CD14-positive monocyte (primary cell): ENCODE results near the gene MACROD2. TPM values are rescaled to one million over a fixed set of nuclear protein-coding genes. Genes with fewer than 3 reads are reported as not detected.

Experiments used
- DNase-seq, 3 donors: peaks; one replicate each; pipeline ENCODE4 v3.0.0-alpha.2; 2011 to 2022
- H2AFZ ChIP-seq: 2 replicates; pipeline ENCODE4 v1.6.0; 2012; ENCODE audit warnings: mild to moderate bottlenecking, low read depth, low read length, inconsistent platforms; ENCODE audit not compliant: insufficient read depth, poor library complexity, severe bottlenecking
- H3K27ac ChIP-seq, 2 donors: 1 replicate in 1 of 2; 2 replicates in 1 of 2; pipeline ENCODE4 v1.5.1; 2012 to 2013; ENCODE audit warnings: low read length in 2 of 2, control low read depth in 1 of 2, inconsistent platforms in 1 of 2, low read depth in 1 of 2, mild to moderate bottlenecking in 1 of 2
- H3K27me3 ChIP-seq, 2 donors: one replicate each; pipeline versions ENCODE4 v1.6.0 to v1.6.1; 2011 to 2013; ENCODE audit warnings: low read length in 2 of 2; ENCODE audit not compliant: control insufficient read depth in 2 of 2, insufficient read depth in 2 of 2
- H3K36me3 ChIP-seq, 2 donors: replicated peaks in 1 of 2; 1 replicate in 1 of 2; 2 replicates in 1 of 2; pipeline versions ENCODE4 v1.5.1 to v1.6.1; 2012 to 2013; ENCODE audit warnings: low read length in 2 of 2, control low read depth in 1 of 2, inconsistent platforms in 1 of 2, mild to moderate bottlenecking in 1 of 2; ENCODE audit not compliant: insufficient read depth in 2 of 2, control insufficient read depth in 1 of 2
- H3K4me1 ChIP-seq, 2 donors: 1 replicate in 1 of 2; 2 replicates in 1 of 2; pipeline versions ENCODE4 v1.5.1 to v1.6.1; 2012 to 2013; ENCODE audit warnings: low read length in 2 of 2, control low read depth in 1 of 2, inconsistent platforms in 1 of 2, mild to moderate bottlenecking in 1 of 2, moderate library complexity in 1 of 2; ENCODE audit not compliant: insufficient read depth in 2 of 2, control insufficient read depth in 1 of 2
- H3K4me2 ChIP-seq: replicated peaks from 2 replicates; pipeline ENCODE3; 2012; ENCODE audit warnings: low read length, moderate library complexity, mild to moderate bottlenecking; ENCODE audit not compliant: poor library complexity, severe bottlenecking; ENCODE audit errors: extremely low read depth
- H3K4me3 ChIP-seq, 3 experiments: fragments of 200-600 bp in 1 of 3; sonication (generic) in 1 of 3; replicated peaks in 1 of 3; 1 replicate in 2 of 3; 2 replicates in 1 of 3; pipeline ENCODE4 v1.5.1; 2011 to 2013; ENCODE audit warnings: low read length in 3 of 3, mild to moderate bottlenecking in 3 of 3, control low read depth in 2 of 3, low read depth in 2 of 3, inconsistent platforms in 1 of 3, moderate library complexity in 1 of 3
- H3K79me2 ChIP-seq: 2 replicates; pipeline ENCODE4 v1.6.0; 2012; ENCODE audit warnings: mild to moderate bottlenecking, control low read depth, inconsistent platforms, low read length, moderate library complexity; ENCODE audit not compliant: insufficient read depth
- H3K9ac ChIP-seq: 2 replicates; pipeline ENCODE4 v1.6.0; 2017; ENCODE audit warnings: low read length, mild to moderate bottlenecking; ENCODE audit not compliant: insufficient read depth, poor library complexity, severe bottlenecking
- H3K9me3 ChIP-seq, 2 donors: replicated peaks in 1 of 2; 1 replicate in 1 of 2; 2 replicates in 1 of 2; pipeline versions ENCODE4 v1.5.1 to v1.6.1; 2012 to 2013; ENCODE audit warnings: low read length in 2 of 2, control low read depth in 1 of 2; ENCODE audit not compliant: control insufficient read depth in 1 of 2, insufficient read depth in 1 of 2
- H4K20me1 ChIP-seq: 2 replicates; pipeline ENCODE4 v1.6.0; 2012; ENCODE audit warnings: mild to moderate bottlenecking, low read length, control low read depth, moderate library complexity; ENCODE audit not compliant: insufficient read depth
- H3K27ac Mint-ChIP-seq, 7 donors: one replicate each; pipeline ENCODE4 v1.8.0; 2020; ENCODE audit warnings: mild to moderate bottlenecking in 7 of 7, mixed read lengths in 7 of 7, moderate library complexity in 6 of 7, inconsistent platforms in 2 of 7
- H3K27me3 Mint-ChIP-seq, 3 donors: one replicate each; pipeline ENCODE4 v1.8.0; 2021 to 2022; ENCODE audit warnings: low read depth in 3 of 3, mild to moderate bottlenecking in 3 of 3, mixed read lengths in 3 of 3, moderate library complexity in 3 of 3, inconsistent platforms in 1 of 3
- H3K36me3 Mint-ChIP-seq, 2 donors: one replicate each; pipeline ENCODE4 v1.8.0; 2020; ENCODE audit warnings: mixed read lengths in 2 of 2, inconsistent platforms in 1 of 2, mild to moderate bottlenecking in 1 of 2
- H3K4me1 Mint-ChIP-seq: one replicate; pipeline ENCODE4 v1.8.0; 2020; ENCODE audit warnings: mild to moderate bottlenecking, mixed read lengths
- H3K4me3 Mint-ChIP-seq, 2 donors: one replicate each; pipeline ENCODE4 v1.8.0; 2020; ENCODE audit warnings: mild to moderate bottlenecking in 2 of 2, mixed read lengths in 2 of 2, moderate library complexity in 1 of 2
- H3K9me3 Mint-ChIP-seq, 7 donors: one replicate each; pipeline ENCODE4 v1.8.0; 2020 to 2022; ENCODE audit warnings: mixed read lengths in 7 of 7, mild to moderate bottlenecking in 6 of 7, moderate library complexity in 6 of 7, inconsistent platforms in 2 of 7
- CTCF ChIP-seq: fragments of 200-600 bp; IDR thresholded peaks from one replicate; pipeline ENCODE4 v1.8.0; 2022; ENCODE audit warnings: antibody characterized with exemption, mild to moderate bottlenecking
- WGBS: methylation state at CpG from one replicate; pipeline ENCODE4 v1.1.5; 2013; ENCODE audit warnings: missing lambda C conversion rate; ENCODE audit not compliant: insufficient coverage; 5-methylcytosine and 5-hydroxymethylcytosine counted together
- intact Hi-C, 2 donors: fragments of 100-400 bp; cut with micrococcal nuclease; formaldehyde crosslinking; loops; one replicate each; pipeline versions ENCODE4 v1.15.0 to v1.15.1; 2023
- polyA plus RNA-seq, 3 donors: library from polyadenylated mRNA; depleted of rRNA in 1 of 3; unstranded in 2 of 3; stranded (reverse) in 1 of 3; fragments of 300-500 nt in 2 of 3; fragments of >200 nt in 1 of 3; fragmentation: Illumina TruSeq in 2 of 3; gene quantifications; 1 replicate in 2 of 3; 2 replicates in 1 of 3; pipeline ENCODE4 v1.2.3, GENCODE V29; 2012 to 2021

MACROD2 gene
- polyA plus RNA-seq, 3 donors = 0.23 TPM; not detected in 2

GRCh38 chr20:14282140-14282539, 286.8 kb downstream of the MACROD2 start:
- DNase-seq = no peak
- no peak for TF ChIP-seq CTCF
- Histone ChIP-seq H3K36me3 (no peaks in the 10 kb centered on the region), H3K4me3 (no peak overlapping the region), H3K79me2 (no peaks in the 10 kb centered on the region), H3K4me1 (no peaks in the 10 kb centered on the region), H3K9ac (no peak overlapping the region), H2AFZ (no peak overlapping the region), H3K27ac (no peak overlapping the region), H3K27me3 (no peaks in the 10 kb centered on the region), H4K20me1 (no peaks in the 10 kb centered on the region), H3K9me3 (no peaks in the 10 kb centered on the region), H3K4me2 (no peak overlapping the region)
- intact Hi-C loops = no loop called here
- Mint-ChIP-seq H3K36me3 (no peaks in the 10 kb centered on the region), H3K9me3 (peaks cover 0 to 8% (median 0%) of the 10 kb centered on the region in 7 donors), H3K4me1 (no peaks in the 10 kb centered on the region), H3K4me3 (no peak overlapping the region), H3K27ac (no peak overlapping the region), H3K27me3 (no peaks in the 10 kb centered on the region)
- 85% methylated on average over 2 of the region's 4 CpGs for WGBS

GRCh38 chr20:14284443-14284842, 289.1 kb downstream of the MACROD2 start:
- intact Hi-C loops = no loop called here

More at GRCh38 chr20:14284443-14284842, 289.1 kb downstream of the MACROD2 start:
- Histone ChIP-seq H3K27ac (no peak overlapping the region), H3K4me2 (no peak overlapping the region), H4K20me1 (no peaks in the 10 kb centered on the region), H3K27me3 (no peaks in the 10 kb centered on the region), H3K79me2 (no peaks in the 10 kb centered on the region), H3K36me3 (no peaks in the 10 kb centered on the region), H2AFZ (no peak overlapping the region), H3K9me3 (peaks cover 0 to under 1% of the 10 kb centered on the region in 2 donors), H3K4me3 (no peak overlapping the region), H3K4me1 (no peaks in the 10 kb centered on the region), H3K9ac (no peak overlapping the region)
- no peak for TF ChIP-seq CTCF
- Mint-ChIP-seq H3K4me1 (no peaks in the 10 kb centered on the region), H3K4me3 (no peak overlapping the region), H3K27me3 (peaks cover 0 to 1% (median 0%) of the 10 kb centered on the region in 3 donors), H3K9me3 (peaks cover 0 to 8% (median 0%) of the 10 kb centered on the region in 7 donors), H3K27ac (no peak overlapping the region), H3K36me3 (no peaks in the 10 kb centered on the region)
- WGBS = no CpG with 5 or more reads among the region's 1 CpG
- DNase-seq = no peak
